ENCODE results near the gene CACNA1D.

The CACNA1D gene

DNA sequence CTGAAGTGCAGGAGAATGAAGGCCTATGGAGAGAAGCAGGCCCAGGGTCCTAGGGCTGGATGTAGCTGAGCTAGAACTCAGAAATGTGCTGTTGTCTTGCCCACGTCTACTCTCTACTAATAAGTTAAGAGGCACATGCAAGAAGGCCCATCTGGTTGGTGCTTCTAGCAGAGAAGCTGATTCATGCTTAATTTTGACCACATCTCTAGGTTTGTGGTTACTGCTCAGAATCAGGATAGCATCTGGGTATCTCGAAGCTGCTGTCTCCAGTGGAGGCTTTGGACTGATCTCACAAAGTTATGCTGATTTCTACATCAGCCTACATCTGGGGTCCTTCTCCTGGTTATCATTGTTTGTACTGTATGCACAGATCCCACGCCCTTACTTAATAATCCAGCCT is 87.3 kb downstream of the CACNA1D start:
- no peak for DNase-seq

DNA sequence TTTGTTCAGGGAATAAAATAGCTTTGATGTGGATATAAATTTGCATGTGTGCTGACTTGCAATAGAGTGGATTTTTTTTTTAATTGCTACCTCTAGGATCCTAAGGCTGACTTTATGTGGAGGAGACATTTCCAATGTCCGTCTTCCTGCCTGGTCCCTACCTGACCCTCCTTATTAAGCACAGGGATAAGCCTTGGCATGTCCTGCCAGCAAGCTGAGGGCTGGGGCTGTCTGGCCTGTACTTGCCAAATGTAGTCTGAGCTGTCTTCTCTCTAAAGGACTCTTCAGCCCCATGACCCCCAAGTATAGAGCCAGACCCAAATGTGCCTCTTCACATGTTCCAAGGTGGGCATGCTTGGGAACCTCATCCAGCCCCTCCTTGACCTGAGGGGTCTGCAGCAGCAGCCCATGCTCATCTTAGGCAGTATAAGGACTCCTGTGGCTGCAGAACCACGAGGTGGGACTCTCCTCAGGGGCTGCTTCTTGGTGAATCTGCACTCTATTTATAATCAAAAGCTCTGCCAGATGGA is 88.8 kb downstream of the CACNA1D start:
- no peak for DNase-seq

DNA sequence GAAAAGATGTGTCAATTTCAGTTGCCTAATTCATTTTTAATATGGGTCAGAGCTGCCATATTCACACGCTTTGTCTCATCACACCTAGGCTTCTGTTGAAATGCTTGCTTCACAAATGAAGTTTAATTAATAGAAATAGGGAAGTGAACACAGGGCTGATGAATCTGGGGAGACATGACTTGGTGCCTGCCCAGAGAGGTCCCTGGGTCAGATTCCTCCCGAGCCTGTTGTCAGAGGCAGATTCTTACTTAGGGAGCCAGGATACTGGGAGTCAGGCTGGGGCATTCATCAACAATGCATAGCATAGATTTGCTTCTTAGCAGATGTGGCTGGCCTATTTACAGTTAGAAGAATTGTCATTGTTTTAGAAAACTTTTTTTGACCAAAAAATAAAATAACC is 90.6 kb downstream of the CACNA1D start:
- no peak for DNase-seq

- no peak for DNase-seq
Measured at GRCh38 chr3:53585627-53586026, 91.2 kb downstream of the CACNA1D start.

DNA sequence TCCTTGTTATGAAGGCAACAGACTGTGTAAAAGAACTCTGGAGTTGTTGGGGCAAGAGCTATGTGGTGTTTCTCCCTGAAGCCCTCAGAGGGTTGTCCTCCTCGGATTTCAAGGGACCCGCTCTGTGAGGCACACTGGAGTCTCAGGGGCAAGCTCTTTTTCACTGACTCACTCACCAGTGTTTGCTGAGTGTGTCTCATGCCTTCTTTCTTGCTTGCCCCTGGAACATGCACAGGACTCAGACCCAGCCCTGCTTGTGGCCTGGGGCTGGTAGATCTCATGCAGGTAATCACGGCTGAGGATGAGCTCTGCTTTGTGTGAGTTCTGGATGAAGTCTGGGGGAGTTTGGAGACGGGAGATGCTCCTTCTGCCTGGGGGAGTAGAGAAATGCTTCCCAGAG is 93.7 kb downstream of the CACNA1D start:
- no peak for DNase-seq

GRCh38 chr3:53589201-53589600 is 94.8 kb downstream of the CACNA1D start:
- DNase-seq, result no peak

DNA sequence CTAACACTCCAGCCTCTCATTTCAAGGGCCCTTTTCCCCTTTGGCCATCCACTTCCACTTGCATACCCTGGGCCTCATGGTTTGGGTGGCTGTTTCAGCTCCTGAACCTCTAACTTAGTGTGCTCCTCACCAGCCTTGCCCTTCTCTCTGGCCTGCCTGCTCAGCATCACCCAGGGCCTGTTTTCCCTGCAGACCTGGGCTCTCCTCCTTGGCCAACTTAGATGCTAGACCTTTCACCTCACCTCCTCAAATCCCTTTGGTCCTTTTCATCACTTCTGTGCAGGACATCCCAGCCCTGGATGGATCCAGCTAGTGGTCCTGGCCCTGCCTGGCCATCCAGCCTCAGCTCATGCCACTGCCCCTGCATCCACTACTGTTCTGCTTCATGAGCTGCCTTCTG is 95.4 kb downstream of the CACNA1D start:
- DNase-seq, result no peak

DNA sequence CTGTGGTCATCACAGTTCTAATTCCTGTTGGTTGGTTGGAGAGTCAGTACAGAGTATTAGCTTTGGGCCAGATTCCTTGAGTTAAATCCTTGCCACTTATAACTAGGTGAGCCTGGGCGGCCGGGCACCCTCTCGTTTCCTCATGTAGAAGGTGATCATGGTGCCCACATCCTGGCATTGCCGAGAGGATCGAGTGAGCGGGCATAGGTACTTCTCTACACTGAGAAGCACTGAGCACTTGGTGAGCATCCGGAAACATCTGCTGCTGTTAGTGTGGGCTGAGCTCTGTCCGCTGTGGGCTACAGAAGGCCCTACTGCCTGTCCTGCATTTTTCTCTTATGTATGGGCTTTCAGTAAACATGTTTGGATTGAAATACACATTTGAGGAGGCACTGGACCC is 96.2 kb downstream of the CACNA1D start:
- DNase-seq, result no peak

- no peak for DNase-seq
Measured at GRCh38 chr3:53591646-53592045, 97.2 kb downstream of the CACNA1D start.

- DNase-seq, result no peak
Measured at GRCh38 chr3:53592862-53593261, 98.5 kb downstream of the CACNA1D start.

DNA sequence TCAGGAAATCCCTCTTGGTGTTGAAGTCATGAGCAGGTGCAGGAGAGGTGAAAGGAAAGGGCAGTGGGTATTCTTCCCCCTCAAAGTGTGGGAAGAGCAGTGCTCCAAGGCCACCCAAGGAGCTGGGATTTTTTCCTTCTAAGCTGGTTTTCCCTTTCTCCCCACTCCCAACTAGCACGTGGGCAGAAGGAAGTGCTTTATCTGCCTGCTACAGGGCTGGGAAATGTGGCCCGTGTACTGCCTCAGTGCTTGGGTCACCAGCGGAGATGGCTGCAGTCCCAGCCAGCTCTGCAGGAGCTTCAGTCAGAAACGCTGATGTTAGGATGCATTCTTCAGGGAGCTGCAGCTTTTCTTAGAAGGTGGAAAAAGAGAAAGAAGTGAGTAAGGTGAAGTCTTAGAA is 99.2 kb downstream of the CACNA1D start:
- no peak for DNase-seq

DNA sequence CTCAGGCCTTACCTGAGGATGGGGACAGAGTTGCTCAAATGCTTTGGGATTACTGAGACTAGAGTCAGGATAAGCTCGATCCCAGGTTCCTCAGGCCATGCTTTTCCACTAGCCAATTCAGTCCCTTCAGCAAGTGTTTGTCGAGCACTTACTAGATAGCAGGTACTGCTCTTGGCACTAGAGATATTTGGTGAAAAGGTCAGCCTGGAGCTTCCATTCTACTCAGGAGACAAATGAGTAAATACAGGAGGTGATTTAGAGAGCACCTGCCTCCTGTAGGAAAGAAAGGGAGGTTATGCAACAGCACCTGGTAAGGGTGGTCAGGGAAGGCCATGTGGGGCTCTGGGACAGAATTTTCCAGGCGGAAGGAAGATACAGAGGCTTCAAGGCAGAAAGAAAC is 99.9 kb downstream of the CACNA1D start:
- DNase-seq, result no peak

- DNase-seq, result no peak
Measured at GRCh38 chr3:53595660-53596059, 101.2 kb downstream of the CACNA1D start.

DNA sequence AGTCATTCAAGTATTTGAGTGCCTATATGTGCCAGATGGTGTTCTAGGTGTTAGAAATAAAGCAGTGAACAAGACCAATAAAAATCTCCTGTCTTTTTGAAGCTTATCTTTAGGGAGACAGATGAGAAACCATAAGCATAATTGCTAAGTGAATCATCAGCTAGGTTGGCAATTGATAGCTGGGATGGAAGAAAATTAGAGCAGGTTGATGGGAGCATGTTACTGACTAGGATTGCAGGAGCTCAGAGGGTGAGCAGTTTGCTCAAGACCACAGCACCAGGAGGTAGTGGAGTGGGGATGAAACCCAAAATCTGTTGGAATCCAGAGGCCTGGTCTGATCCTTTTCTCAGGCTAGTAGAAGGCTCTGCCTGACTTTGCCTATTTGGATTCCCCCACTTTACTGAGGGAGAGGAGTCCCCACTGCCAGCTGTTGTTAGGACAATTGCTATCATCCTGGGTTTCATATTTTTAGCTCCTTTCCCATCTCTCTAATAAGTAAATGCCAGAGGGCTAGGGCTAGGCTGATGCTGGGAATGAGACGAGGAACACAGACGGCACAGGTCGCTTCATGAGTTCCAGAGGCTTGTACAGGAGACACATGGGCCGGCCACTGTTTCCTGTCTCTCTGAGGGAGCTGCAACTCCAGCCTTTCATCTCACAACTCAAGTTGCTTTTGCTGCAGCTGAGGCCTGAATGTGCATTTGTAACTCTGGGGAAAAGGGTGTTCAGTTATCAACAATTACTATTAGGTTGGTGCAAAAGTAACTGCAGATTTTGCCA is 102.9 kb downstream of the CACNA1D start:
- no peak for DNase-seq

DNA sequence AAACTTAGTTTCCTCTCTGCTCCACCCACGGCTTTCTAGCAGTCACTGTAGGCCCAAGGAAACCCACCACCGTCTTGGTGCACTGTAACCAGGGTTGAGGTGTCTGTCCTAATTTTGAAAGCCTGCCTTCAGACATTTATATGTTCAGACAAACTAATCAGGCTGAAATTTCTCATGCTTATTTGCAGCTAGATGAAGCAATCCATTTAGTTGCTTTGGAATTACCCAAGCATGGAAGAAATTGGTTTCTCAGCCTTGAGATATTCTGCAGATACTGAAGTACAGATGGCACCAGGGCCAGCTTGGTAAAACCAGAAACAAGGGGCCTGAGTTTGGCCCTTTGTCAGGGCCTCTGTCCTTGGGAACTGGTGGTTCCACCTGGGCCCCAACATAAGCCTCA is 105.4 kb downstream of the CACNA1D start:
- no peak for DNase-seq

DNA sequence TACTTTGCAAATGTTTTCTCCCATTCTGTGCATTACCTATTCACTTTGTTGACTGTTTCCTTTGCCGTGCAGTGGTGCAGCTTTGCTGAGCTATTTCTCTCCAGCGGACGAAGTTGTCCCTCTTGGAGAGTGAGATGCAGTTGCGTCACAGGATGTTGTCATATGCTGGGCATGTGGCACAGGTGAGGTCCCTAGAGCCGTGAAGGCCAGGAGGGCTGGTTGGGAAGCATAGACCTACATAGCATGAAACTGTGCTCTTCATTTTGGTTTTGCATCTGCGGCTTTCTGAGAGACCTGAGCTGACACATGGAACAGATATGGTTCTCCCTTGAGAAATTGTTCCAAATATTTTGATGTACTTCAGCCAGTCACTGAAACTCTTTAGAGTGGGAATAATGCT is 108.5 kb downstream of the CACNA1D start:
- DNase-seq, result no peak

GRCh38 chr3:53604232-53604631 is 109.8 kb downstream of the CACNA1D start:
- DNase-seq, result no peak

- no peak for DNase-seq
Measured at GRCh38 chr3:53606793-53607192, 112.4 kb downstream of the CACNA1D start.

- no peak for DNase-seq
Measured at GRCh38 chr3:53612508-53612907, 118.1 kb downstream of the CACNA1D start.

GRCh38 chr3:53613125-53613524 is 118.7 kb downstream of the CACNA1D start:
- no peak for DNase-seq

GRCh38 chr3:53614307-53614706 is 119.9 kb downstream of the CACNA1D start:
- DNase-seq, result no peak

DNA sequence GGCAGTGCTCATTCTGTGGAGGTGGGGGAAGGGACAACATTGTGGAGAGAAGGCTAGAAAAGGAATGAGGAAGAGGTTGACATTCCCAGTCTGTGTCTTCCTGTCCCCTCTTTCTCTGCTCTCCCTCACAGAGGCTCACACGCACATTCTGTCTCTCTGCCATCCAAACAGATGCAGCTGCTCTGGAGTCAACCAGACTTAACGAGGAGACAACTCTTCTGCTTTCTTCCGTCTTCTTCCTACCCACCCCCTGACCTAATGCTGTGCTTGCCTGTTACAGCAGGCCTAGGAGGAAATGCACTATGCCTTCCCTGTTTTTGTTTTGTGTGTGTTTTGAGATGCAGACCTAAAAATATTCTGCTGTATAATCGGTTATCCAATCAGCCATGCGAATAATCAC is 121.9 kb downstream of the CACNA1D start:
- DNase-seq, result no peak

DNA sequence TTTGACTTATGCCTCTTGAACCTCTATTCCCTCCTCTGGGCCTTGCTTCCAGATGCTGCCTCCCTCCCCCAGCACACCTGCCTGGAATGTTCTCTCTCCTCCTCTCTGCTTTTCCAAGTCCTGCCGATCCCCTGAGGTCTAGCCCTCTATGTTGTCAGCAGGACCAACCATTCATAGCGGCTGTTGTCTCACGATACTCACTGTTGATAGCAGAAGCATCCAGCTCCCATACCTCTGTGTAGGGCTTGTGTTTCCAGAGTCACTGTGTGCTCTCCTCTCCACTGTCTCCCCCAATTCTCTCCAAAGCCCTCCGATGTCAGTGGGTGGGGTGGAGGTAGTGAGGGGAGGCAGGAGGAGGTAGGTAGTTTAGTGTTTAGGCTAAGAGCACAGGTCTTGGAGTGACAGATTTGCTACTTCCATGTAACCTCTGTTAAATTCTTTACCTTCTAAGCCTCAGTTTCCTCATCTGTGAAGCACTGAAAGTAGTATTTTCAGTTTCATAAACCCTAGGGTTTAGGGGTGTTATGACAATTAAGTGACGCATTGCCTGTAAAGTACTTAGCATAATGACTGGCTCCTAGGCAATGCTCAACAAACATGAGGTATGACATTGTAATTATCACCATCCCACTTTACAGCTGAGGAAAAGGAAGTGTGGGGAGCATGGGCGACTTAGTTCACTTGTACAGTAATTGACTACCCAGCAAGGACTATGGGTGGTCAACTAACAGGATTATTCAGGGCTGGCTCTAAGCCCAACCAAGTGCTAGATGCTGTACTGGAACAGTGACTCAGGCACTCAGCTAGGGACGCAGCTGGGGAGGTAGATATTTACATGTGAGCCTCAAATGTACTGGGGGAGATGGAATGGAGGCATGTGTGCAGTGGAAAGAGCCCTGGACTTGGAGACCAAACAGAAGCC is 122.8 kb downstream of the CACNA1D start:
- no peak for DNase-seq

All from COR-L47 (cell line).